NCI-H2227 treated with DMSO at 0.1 percent for 48 hours (cell line): Measurements from ENCODE around the gene MAN2A1.
"Not testable (repeated sequence)": the region's sequence is repeated elsewhere in the genome, so short reads cannot be mapped to it uniquely, and the experiment has no call there.

Experiments
- DNase-seq: peaks from one replicate; lab custom pipeline; 2025; lab: John Stamatoyannopoulos, UW

Gene MAN2A1

DNA sequence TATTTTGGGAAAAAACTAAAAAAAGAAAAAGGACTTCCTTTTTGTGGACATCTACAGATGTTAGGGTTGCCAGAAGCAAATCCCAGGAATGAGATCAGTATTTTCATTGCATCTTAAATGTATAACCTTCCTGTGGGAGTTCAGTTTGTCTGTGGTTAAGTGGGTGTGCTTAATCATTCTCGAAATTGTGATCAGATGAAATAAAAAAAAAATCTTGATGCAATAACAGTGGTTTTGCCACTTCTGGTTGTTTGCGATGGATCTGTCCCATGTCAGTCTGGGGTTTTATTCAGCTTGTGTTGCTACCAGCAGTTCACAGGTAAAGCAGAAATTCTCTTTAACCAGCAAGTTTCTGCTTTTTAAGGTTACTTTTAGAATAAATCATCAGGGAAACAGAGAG, 179.0 kb downstream of the MAN2A1 start:
- no peak for DNase-seq

GRCh38 chr5:109873687-109874086, 184.0 kb downstream of the MAN2A1 start:
- DNase-seq, result no peak

GRCh38 chr5:109874108-109874507, 184.4 kb downstream of the MAN2A1 start:
- DNase-seq, result no peak

- DNase-seq, result no peak
These were observed 186.5 kb downstream of the MAN2A1 start for GRCh38 chr5:109876030-109876725.

GRCh38 chr5:109876941-109877669, 187.4 kb downstream of the MAN2A1 start:
- no peak for DNase-seq

DNA sequence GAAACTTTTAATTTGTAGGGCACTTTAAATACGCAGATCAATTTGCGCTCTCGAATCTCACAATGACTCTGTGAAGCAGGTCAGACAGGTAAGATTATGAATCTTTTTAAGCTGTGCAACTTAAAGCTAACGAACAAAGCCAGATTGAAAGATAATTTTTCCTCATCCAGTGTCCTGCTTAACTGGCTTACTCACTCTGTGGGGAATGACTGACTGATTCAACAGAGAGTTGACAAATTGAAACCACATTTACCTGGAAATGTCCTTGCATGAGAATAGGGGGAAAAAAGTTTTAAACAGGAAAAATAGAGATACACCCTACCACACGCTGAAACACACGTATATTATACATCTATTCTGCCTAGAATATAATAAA, 187.9 kb downstream of the MAN2A1 start:
- no peak for DNase-seq

- DNase-seq, result no peak
These were observed 189.2 kb downstream of the MAN2A1 start for GRCh38 chr5:109878887-109879286.

- no peak for DNase-seq
These were observed 191.4 kb downstream of the MAN2A1 start for GRCh38 chr5:109880907-109881685.

DNA sequence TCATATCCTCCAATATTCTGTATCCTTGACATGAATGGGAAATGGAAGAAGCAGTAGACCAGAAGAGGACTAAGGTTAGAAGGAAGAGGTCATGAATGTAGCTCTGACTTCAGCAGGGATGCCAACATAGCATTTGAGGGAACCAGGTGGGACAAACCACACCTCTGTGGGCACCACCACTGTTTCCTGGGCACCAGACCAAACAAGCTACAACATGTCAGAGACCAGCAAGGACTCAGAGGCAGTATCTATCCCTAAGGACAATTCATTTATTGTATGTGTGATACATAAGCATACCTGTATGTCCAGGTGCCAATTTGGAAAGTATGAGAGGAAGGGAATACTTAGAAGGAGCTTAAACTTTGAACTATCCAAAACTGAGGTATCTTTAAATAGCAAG, 192.8 kb downstream of the MAN2A1 start:
- no peak for DNase-seq

- no peak for DNase-seq
These were observed 194.9 kb downstream of the MAN2A1 start for GRCh38 chr5:109884676-109885075.

DNA sequence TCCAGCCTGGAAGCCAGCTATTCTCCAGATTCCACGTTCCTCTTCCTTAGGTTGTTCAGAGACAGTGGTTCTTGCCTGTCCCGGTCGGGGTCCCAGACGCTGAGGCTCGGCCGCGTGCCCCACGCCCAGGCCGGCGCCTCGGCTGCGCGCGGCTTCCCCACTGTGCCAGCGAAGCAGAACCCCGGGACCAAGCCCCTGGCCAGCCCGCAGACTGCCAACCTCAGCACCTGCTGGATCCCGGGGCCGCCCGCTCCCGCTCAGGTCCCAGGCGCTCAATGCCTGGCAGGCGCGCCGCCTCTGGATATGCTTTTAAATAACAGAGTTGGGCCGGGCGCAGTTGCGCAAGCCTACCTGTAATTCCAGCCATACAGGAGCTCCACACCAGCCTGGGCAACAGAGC, 195.5 kb downstream of the MAN2A1 start:
- DNase-seq, result no peak

GRCh38 chr5:109888989-109889388, 199.3 kb downstream of the MAN2A1 start:
- no peak for DNase-seq

DNA sequence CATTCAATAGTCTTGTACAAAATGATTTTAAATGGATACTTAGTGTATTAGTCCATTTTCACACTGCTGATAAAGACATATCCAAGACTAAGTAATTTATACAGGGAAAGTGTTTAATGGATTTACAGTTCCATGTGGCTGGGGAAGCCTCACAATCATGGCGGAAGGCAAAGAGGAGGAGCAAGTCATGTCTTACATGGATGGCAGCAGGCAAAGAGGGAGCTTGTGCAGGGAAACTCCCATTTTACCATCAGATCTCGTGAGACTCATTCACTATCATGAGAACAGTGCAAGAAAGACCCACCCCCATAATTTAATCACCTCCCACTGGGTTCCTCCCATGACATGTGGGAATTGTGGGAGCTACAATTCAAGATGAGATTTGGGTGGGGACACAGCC, 203.5 kb downstream of the MAN2A1 start:
- not testable (repeated sequence) for DNase-seq

- DNase-seq, result no peak
These were observed 208.8 kb downstream of the MAN2A1 start for GRCh38 chr5:109898269-109899162.

GRCh38 chr5:109899163-109899535, 209.4 kb downstream of the MAN2A1 start:
- DNase-seq, result no peak

GRCh38 chr5:109900461-109900860, 210.7 kb downstream of the MAN2A1 start:
- DNase-seq, result no peak

DNA sequence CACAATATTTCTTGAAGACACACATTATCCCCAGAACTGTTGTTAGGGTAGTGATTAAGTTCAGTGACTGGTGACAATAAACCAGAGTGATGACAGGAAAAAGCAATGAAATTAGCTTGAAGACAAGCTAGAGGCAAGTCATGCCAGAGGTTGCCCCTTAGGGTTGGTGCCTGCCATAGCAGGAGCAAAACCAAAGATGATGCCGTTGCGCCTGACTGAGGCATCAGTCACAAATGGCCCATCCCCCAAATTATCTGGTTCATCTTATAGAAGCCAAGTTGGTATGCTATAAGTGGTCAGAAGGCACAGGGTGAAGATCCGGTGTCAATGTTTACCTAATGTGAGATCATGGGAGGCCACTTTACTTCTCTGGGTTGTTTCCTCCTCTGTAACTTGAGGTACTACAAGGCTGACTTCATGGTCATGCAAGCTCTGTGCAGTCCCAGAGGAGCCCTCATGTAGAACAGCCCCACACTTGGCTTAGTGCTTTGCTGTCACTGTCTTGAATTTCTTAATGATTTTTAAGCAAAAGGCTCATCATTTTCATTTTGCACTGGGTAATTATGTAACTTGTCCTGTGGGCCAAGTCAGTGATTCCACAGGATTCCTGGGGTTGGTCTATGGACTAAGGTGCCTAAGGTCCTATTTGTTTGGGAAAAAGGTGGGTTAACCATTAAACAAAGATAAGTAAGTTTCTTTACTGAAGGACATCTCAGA, 211.3 kb downstream of the MAN2A1 start:
- DNase-seq, result no peak

DNA sequence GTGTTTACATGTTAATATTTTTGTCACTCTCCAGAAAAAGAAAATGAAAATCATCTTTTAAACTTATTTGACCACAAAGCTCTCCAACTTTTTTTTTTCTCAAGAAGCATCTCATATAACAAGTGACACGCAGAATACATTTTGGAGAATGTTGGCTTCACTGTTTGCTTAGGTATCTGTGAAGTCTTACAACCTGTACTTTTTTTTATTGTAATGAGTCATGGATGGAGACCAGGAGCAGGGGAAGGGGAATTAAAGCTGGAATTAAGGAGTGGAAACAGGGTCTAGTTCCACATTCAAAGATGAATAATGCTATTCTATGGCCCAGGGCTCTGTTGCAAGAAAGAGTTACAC, 211.9 kb downstream of the MAN2A1 start:
- no peak for DNase-seq

DNA sequence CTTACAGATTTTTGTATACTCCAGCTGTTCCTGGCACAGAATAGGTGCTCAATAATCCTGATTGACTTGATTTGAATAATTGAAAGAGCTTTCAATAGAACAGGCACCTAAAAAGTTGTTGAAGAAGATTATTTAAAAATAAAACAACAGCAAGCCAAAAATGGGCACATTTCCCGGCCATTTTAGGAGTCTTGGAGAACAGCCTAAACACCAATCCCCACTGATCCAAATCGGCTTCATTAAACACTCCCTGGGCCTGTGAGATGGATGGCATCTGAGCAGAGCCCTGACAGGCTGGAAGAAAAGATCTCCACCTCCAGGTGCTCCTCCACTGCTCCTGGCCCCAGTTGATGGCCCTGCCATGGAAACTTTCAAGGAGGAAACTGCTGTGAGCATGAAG, 213.3 kb downstream of the MAN2A1 start:
- no peak for DNase-seq

- no peak for DNase-seq
These were observed 216.2 kb downstream of the MAN2A1 start for GRCh38 chr5:109905906-109906305.

DNA sequence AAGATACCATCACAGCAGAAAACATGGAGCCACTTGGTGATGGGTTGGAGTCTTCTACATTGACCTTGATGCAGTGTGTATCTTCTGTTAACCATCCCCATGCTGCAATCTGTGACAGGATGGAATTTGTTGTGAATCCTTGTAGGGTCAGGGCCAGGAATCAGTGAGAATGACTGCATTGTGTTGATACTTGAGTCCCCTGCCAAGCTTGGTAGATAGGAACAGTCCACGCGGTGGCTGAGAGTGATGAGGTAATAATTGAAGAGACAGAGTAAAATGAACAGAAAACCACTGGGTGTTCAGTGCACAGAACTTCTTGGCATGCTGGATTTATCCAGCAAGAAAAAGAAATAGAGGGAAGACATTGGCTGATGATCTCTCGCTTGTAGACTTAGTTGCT, 217.5 kb downstream of the MAN2A1 start:
- no peak for DNase-seq
